WTC11 (cell line): ENCODE data around the gene DROSHA.

Experiments
- AFF4 ChIP-seq: sonication (generic); formaldehyde crosslinking; IDR thresholded peaks from 2 replicates; pipeline ENCODE4 v1.8.1; 2023; ENCODE audit warnings: mild to moderate bottlenecking, missing genetic modification reagents, borderline replicate concordance
- ATF1 ChIP-seq: sonication (generic); formaldehyde crosslinking; IDR thresholded peaks from 2 replicates; pipeline ENCODE4 v1.8.1; 2023; ENCODE audit warnings: mild to moderate bottlenecking, moderate library complexity, missing genetic modification reagents
- ATF2 ChIP-seq: sonication (generic); formaldehyde crosslinking; IDR thresholded peaks from 2 replicates; pipeline ENCODE4 v1.8.1; 2022; ENCODE audit warnings: low read depth, missing genetic modification reagents, borderline replicate concordance
- CBFB ChIP-seq: sonication (generic); formaldehyde crosslinking; IDR thresholded peaks from 2 replicates; pipeline ENCODE4 v1.8.1; 2022; ENCODE audit warnings: mild to moderate bottlenecking, low read depth, missing genetic modification reagents
- CREB1 ChIP-seq: sonication (generic); formaldehyde crosslinking; IDR thresholded peaks from 2 replicates; pipeline ENCODE4 v1.8.0; 2023; ENCODE audit warnings: mild to moderate bottlenecking, missing genetic modification reagents
- ELF4 ChIP-seq: sonication (generic); formaldehyde crosslinking; IDR thresholded peaks from 2 replicates; pipeline ENCODE4 v1.8.1; 2022; ENCODE audit warnings: low read depth, mild to moderate bottlenecking, moderate library complexity, missing genetic modification reagents
- GABPB1 ChIP-seq: sonication (generic); formaldehyde crosslinking; IDR thresholded peaks from 2 replicates; pipeline ENCODE4 v1.8.1; 2023; ENCODE audit warnings: mild to moderate bottlenecking, missing genetic modification reagents
- NFYB ChIP-seq: sonication (generic); formaldehyde crosslinking; conservative IDR thresholded peaks from 2 replicates; pipeline ENCODE4 v1.8.0; 2022; ENCODE audit warnings: low read depth, missing genetic modification reagents
- NR3C1 ChIP-seq: sonication (generic); formaldehyde crosslinking; conservative IDR thresholded peaks from 2 replicates; pipeline ENCODE4 v1.8.1; 2023; ENCODE audit warnings: low read depth, mild to moderate bottlenecking, missing genetic modification reagents
- TEAD1 ChIP-seq: sonication (generic); formaldehyde crosslinking; IDR thresholded peaks from 2 replicates; pipeline ENCODE4 v1.8.0; 2022; ENCODE audit warnings: mild to moderate bottlenecking, missing genetic modification reagents
- TF ChIP-seq, protein P1 (sequence below): fragments of 200-600 bp; IDR thresholded peaks from 2 replicates; pipeline ENCODE4 v1.8.0; 2022; ENCODE audit warnings: antibody characterized with exemption

DNA sequence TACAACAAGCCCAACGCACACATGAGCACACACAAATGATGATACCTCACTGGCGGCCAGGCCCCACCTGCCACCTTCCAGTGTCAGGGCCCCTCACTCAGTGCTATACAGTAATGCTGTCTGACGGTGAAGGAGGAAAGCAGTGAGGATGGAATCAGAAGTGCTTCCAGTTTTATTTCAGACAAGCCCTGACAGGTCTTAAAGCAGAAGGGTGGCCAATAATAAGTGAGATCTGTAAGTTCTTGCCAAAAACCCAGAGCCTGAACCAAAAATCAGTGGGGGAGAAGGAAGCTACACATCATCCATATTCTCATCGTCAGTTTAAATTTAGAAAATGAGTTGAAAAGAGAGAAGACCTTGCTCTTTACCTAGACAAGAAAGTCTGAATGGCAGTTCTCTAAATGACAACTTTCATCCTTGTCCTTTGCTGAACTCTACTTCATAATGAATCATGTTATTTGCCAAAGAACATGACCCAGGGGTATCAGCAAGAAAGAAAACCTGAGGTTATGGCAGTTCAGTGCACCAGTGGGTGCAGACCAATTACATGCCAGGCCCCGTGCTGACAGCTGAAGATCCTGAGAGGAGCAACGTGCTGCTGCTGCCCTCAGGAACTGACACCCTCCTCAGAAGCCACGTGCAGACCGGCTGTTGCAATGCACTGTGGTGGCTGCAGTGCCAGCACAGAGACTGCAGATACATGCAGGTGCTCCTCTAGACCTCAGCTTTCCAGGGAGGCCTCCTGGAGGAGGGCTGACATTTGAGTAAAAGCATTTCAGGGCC, 118.7 kb downstream of the DROSHA start:
- TF ChIP-seq AFF4 (CRISPR knock-in tag), result no peak
- TF ChIP-seq ATF2 (CRISPR knock-in tag), result no peak
- TF ChIP-seq NFYB (CRISPR knock-in tag), result no peak
- TF ChIP-seq ELF4, result no peak
- TF ChIP-seq ATF1 (CRISPR knock-in tag), result no peak
- TF ChIP-seq, protein P1, sequence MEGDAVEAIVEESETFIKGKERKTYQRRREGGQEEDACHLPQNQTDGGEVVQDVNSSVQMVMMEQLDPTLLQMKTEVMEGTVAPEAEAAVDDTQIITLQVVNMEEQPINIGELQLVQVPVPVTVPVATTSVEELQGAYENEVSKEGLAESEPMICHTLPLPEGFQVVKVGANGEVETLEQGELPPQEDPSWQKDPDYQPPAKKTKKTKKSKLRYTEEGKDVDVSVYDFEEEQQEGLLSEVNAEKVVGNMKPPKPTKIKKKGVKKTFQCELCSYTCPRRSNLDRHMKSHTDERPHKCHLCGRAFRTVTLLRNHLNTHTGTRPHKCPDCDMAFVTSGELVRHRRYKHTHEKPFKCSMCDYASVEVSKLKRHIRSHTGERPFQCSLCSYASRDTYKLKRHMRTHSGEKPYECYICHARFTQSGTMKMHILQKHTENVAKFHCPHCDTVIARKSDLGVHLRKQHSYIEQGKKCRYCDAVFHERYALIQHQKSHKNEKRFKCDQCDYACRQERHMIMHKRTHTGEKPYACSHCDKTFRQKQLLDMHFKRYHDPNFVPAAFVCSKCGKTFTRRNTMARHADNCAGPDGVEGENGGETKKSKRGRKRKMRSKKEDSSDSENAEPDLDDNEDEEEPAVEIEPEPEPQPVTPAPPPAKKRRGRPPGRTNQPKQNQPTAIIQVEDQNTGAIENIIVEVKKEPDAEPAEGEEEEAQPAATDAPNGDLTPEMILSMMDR, result no peak
- no peak for TF ChIP-seq CREB1 (CRISPR knock-in tag)
- TF ChIP-seq CBFB, result no peak
- TF ChIP-seq GABPB1 (CRISPR knock-in tag), result no peak
- TF ChIP-seq TEAD1 (CRISPR knock-in tag), result no peak
- TF ChIP-seq NR3C1, result no peak
